BE2C (cell line): ENCODE data around the gene RACK1.

ENCODE experiments used
- DNase-seq: peaks from one replicate; pipeline ENCODE4 v3.0.0-alpha.2; 2020
- H3K27me3 ChIP-seq: fragments of 250-450 bp; sonication (Bioruptor Pico); 2 replicates; pipeline ENCODE4 v1.5.1; 2020; ENCODE audit warnings: mild to moderate bottlenecking
- H3K36me3 ChIP-seq: fragments of 250-450 bp; sonication (Bioruptor Pico); 2 replicates; pipeline ENCODE4 v1.5.1; 2020; ENCODE audit warnings: mild to moderate bottlenecking
- H3K4me1 ChIP-seq: fragments of 250-450 bp; sonication (Bioruptor Pico); 2 replicates; pipeline ENCODE4 v1.5.1; 2020
- H3K4me3 ChIP-seq: 2 replicates; pipeline ENCODE4 v1.5.1; 2011; ENCODE audit warnings: low read depth, low read length
- H3K9me3 ChIP-seq: fragments of 250-450 bp; sonication (Bioruptor Pico); 2 replicates; pipeline ENCODE4 v1.5.1; 2020
- TF ChIP-seq, protein P1 (sequence below): IDR thresholded peaks from 2 replicates; pipeline ENCODE4 v1.5.1; 2012; ENCODE audit warnings: mild to moderate bottlenecking, low read depth, low read length

Gene RACK1

DNA sequence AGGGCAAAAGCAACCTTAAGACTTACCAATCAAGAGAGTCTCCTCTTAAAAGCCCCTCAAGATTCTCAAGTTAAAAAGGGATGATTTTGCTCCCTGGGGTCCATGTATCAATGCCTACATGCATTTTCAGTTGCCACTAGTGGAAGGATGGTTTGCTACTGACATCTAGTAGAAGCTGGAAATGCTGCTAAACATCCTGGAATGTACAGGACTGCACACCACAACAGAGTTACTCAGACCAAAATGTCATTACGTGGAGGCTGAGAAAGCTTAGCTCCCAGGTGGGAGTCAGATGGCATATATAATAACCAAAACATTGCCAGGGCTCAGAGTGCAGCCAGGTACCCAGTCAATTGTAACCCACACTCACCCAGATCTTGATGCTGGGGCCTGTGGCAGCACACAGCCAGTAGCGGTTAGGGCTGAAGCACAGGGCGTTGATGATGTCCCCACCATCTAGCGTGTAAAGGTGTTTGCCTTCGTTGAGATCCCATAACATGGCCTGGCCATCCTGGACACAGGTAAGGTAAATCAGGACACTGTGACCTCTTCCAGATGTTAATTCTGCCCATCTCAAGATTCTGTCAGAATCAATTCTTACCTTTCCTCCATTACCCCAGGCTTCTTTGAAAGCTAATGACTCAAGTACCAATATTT, 5.8 kb downstream of the RACK1 start:
- 0 out of 2 replicates have a peak, but pooled peaks cover 2% of the 10 kb centered on the region for H3K27me3 ChIP-seq
- H3K4me1 ChIP-seq: peaks cover 18% of the 10 kb centered on the region
- H3K9me3 ChIP-seq: no peaks in the 10 kb centered on the region
- H3K4me3 ChIP-seq: no peak overlapping the region
- TF ChIP-seq, protein P1, sequence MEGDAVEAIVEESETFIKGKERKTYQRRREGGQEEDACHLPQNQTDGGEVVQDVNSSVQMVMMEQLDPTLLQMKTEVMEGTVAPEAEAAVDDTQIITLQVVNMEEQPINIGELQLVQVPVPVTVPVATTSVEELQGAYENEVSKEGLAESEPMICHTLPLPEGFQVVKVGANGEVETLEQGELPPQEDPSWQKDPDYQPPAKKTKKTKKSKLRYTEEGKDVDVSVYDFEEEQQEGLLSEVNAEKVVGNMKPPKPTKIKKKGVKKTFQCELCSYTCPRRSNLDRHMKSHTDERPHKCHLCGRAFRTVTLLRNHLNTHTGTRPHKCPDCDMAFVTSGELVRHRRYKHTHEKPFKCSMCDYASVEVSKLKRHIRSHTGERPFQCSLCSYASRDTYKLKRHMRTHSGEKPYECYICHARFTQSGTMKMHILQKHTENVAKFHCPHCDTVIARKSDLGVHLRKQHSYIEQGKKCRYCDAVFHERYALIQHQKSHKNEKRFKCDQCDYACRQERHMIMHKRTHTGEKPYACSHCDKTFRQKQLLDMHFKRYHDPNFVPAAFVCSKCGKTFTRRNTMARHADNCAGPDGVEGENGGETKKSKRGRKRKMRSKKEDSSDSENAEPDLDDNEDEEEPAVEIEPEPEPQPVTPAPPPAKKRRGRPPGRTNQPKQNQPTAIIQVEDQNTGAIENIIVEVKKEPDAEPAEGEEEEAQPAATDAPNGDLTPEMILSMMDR: no peak
- H3K36me3 ChIP-seq: peaks cover 86% of the 10 kb centered on the region
- no peak for DNase-seq

- Histone ChIP-seq H3K4me1 (peaks cover 17% of the 10 kb centered on the region), H3K9me3 (no peaks in the 10 kb centered on the region), H3K36me3 (peaks cover 78% of the 10 kb centered on the region), H3K27me3 (0 out of 2 replicates have a peak, but pooled peaks cover 2% of the 10 kb centered on the region), H3K4me3 (no peak overlapping the region)
- TF ChIP-seq, protein P1: no peak
- DNase-seq: no peak
Observed at GRCh38 chr5:181236954-181237641, 6.6 kb downstream of the RACK1 start.

DNA sequence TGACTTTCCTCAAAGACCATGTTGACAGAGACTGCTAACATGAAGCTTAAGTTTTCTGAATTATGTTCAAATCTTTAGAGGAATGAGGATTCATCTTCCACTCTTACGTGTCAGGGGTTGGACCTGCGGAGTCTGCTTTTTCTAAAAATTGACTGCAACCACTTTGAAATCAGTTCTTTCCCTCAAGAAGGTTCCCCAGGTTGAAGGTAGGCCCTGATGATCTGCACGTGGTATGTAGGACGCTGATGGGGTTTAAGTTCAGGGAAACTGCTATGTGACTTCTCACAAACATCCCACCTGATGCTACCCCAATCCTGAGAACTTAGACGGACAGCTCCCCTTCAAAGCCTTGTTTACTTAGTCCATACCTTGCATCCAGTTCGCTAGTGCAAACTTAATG, 7.2 kb downstream of the RACK1 start:
- no peaks in the 10 kb centered on the region for H3K9me3 ChIP-seq
- H3K4me3 ChIP-seq: no peak overlapping the region
- no peak for DNase-seq
- H3K27me3 ChIP-seq: 0 out of 2 replicates have a peak, but pooled peaks cover 2% of the 10 kb centered on the region
- peaks cover 10% of the 10 kb centered on the region; the same call in 1 of the 2 replicates for H3K4me1 ChIP-seq
- TF ChIP-seq, protein P1: no peak
- H3K36me3 ChIP-seq: peaks cover 72% of the 10 kb centered on the region

DNA sequence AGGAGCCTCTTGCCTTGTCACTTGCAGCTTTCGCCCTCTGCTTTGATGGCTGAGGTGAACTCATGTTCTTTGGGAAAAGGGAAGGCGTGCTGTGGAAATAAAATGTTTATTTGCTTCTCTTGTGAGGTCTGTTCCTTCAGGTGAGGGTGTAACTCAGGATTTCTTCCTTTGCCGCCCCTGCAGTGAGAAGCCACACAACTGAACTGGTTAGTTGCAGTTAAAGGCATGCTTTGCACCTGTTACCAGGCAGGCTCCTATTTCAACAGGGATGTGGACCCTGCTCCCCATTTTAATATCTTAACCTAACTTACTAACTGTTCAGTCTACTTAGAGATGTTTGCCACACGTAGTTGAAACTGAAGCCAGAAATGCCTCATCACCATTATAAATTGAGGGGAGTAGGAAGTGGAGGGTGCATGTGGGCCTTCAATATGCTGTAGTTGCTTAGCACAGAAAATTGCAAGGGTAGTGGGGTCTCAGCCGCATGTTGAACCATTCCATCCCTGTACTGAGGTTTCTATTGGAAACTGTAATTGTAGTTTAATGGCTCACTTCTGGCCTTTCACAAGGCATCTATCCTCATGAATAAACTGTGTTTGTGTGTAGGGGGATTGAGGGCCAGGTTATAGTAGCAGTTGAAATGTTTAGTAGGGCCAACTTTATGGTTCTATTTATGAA, 7.9 kb downstream of the RACK1 start:
- TF ChIP-seq, protein P1: no peak
- Histone ChIP-seq H3K9me3 (no peaks in the 10 kb centered on the region), H3K27me3 (0 out of 2 replicates have a peak, but pooled peaks cover 2% of the 10 kb centered on the region), H3K4me1 (peaks cover 9% of the 10 kb centered on the region; the same call in 1 of the 2 replicates), H3K36me3 (peaks cover 67% of the 10 kb centered on the region), H3K4me3 (no peak overlapping the region)
- DNase-seq: no peak

DNA sequence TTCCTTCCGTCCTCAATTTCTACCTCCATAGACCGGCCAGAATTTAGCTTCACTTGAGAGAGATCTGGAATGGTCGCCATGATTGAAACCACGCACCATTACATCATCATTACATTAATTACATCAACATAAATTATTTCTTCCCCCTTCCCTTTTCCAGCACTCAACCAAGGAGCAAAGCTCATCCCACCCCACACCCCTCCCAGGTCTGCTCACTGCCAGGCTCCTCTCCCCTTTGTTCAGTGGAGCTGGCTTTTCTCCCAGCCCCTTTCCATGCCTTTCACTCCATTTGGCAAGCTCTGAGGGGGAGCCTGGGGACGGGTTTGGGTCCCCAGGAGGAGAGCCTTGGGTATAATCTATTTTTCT, 8.4 kb downstream of the RACK1 start:
- H3K36me3 ChIP-seq: peaks cover 65% of the 10 kb centered on the region
- 0 out of 2 replicates have a peak, but pooled peaks cover 2% of the 10 kb centered on the region for H3K27me3 ChIP-seq
- TF ChIP-seq, protein P1: no peak
- no peak overlapping the region for H3K4me3 ChIP-seq
- H3K9me3 ChIP-seq: no peaks in the 10 kb centered on the region
- H3K4me1 ChIP-seq: peaks cover 9% of the 10 kb centered on the region; the same call in 1 of the 2 replicates
- DNase-seq: peak; percentile 51
